Lower leg skin (tissue), 4 donors: Measurements from ENCODE around the gene NCAM1. TPM values are rescaled to one million over a fixed set of nuclear protein-coding genes. Genes with fewer than 3 reads are reported as not detected.

ENCODE experiments used
- DNase-seq, 2 donors: peaks; one replicate each; pipeline ENCODE4 v3.0.0-alpha.2; 2019; ENCODE audit warnings: low spot score in 2 of 2
- H3K4me3 ChIP-seq: fragments of 200-600 bp; sonication (generic); 2 replicates; pipeline ENCODE4 v1.5.1; 2017; ENCODE audit warnings: mild to moderate bottlenecking, low read depth; ENCODE audit not compliant: poor library complexity, severe bottlenecking
- CTCF ChIP-seq, 3 donors: fragments of 450-650 bp; IDR thresholded peaks; one replicate each; pipeline ENCODE4 v1.5.1; 2016; ENCODE audit warnings: antibody characterized with exemption in 3 of 3, mild to moderate bottlenecking in 3 of 3, moderate library complexity in 2 of 3
- POLR2A ChIP-seq, 2 donors: fragments of 450-650 bp; IDR thresholded peaks; one replicate each; pipeline ENCODE4 v1.6.1; 2016 to 2017; ENCODE audit warnings: antibody characterized with exemption in 2 of 2, mild to moderate bottlenecking in 1 of 2, moderate library complexity in 1 of 2
- WGBS, 2 donors: methylation state at CpG; one replicate each; pipeline ENCODE4 v1.1.5; 2018; 5-methylcytosine and 5-hydroxymethylcytosine counted together
- intact Hi-C: fragments of 100-400 bp; cut with DNase I; formaldehyde crosslinking; loops from one replicate; pipeline ENCODE4 v1.15.0; 2023; ENCODE audit warnings: low total_unique reads
- total RNA-seq, 4 donors: library from RNA; depleted of rRNA; stranded (reverse); fragments of >200 nt; gene quantifications; one replicate each; pipeline ENCODE4 v1.1.0, GENCODE V29; 2016

The NCAM1 gene
- total RNA-seq, 4 donors from 2014 or later, result 1.7 to 7.1 (median 3.8) TPM

- H3K4me3 ChIP-seq, result no peak overlapping the region
- no peak for DNase-seq
- WGBS, 2 donors, result 58 to 65% methylated on average over 3 of the region's 3 CpGs
- TF ChIP-seq CTCF (IDR thresholded peaks at IDR 0.05), result no peak
- no peak for TF ChIP-seq POLR2A (IDR thresholded peaks at IDR 0.05)
- intact Hi-C loops, result no loop called here
These were observed 112.2 kb downstream of the NCAM1 start for GRCh38 chr11:113073290-113073953.

GRCh38 chr11:113075586-113076095 lies 114.4 kb downstream of the NCAM1 start:
- DNase-seq, result no peak
- intact Hi-C loops, result no loop called here
- no peak overlapping the region for H3K4me3 ChIP-seq
- no peak for TF ChIP-seq CTCF (IDR thresholded peaks at IDR 0.05)
- TF ChIP-seq POLR2A (IDR thresholded peaks at IDR 0.05), result no peak
- WGBS, 2 donors, result 73 to 81% methylated on average over 1 of the region's 1 CpG

GRCh38 chr11:113077379-113077778 lies 116.2 kb downstream of the NCAM1 start:
- DNase-seq, result no peak
- WGBS, 2 donors, result 91 to 92% methylated on average over 6 of the region's 6 CpGs
- intact Hi-C loops, result no loop called here
- TF ChIP-seq POLR2A (IDR thresholded peaks at IDR 0.05), result no peak
- TF ChIP-seq CTCF (IDR thresholded peaks at IDR 0.05), result no peak
- no peak overlapping the region for H3K4me3 ChIP-seq

GRCh38 chr11:113082341-113082955 lies 121.2 kb downstream of the NCAM1 start:
- DNase-seq, result no peak
- no peak for TF ChIP-seq POLR2A (IDR thresholded peaks at IDR 0.05)
- no peak for TF ChIP-seq CTCF (IDR thresholded peaks at IDR 0.05)
- WGBS, 2 donors, result 74 to 78% methylated on average over 12 of the region's 12 CpGs
- intact Hi-C loops, result no loop called here
- H3K4me3 ChIP-seq, result no peak overlapping the region

- intact Hi-C loops, result no loop called here
- no peak for TF ChIP-seq POLR2A (IDR thresholded peaks at IDR 0.05)
- TF ChIP-seq CTCF (IDR thresholded peaks at IDR 0.05), result no peak
- H3K4me3 ChIP-seq, result no peak overlapping the region
- WGBS, 2 donors, result 73 to 76% methylated on average over 3 of the region's 3 CpGs
- no peak for DNase-seq
These were observed 122.4 kb downstream of the NCAM1 start for GRCh38 chr11:113083571-113083970.
